ENCODE measurements around the gene SLC16A3. TPM values are rescaled to one million over a fixed set of nuclear protein-coding genes. Genes with fewer than 3 reads are reported as not detected.

SLC16A3 gene
- total and polyA plus RNA-seq, 2 donors (not counting 3 experiments of a cell fraction or from before 2014, with no cell fraction given) = 95.9 to 171 TPM

DNA sequence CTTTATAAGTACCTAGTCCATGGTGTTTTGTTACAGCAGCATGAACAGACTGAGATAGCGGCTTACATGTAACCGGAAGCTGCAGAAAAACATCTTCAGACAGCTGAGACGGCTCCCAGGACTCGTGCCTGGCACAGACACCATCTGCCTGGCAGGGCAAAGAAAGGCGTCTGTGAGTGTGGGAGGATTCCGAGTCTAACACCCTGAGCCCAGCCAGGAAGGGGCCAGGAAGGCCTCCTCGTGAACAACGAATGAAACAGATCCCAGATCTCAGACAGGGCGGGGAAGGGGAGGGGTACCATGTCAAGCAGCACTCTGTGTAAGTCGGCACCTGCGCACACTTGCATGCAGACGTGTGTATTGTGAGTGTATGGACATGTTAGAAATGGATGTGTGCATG lies 49.0 kb downstream of the SLC16A3 start:
- BruUV-seq (replicated peaks) = no TSS peak
- dilution Hi-C loops (cut with MboI; ENCODE audit: extremely low pct_ligation_motif_present, low sequenced_read_pairs) (no loop called here), intact Hi-C loops (cut with micrococcal nuclease) (no loop called here)
- Histone ChIP-seq H3K4me1 (ENCODE audit: control insufficient read depth, extremely low read depth, insufficient read depth, low read length) (peaks cover 12% of the 10 kb centered on the region), H3K4me3 (replicated peaks in 1 of 3; ENCODE audit: insufficient read depth in 1 of 3, low read depth in 1 of 3, low read length in 3 of 3) (no peak overlapping the region), H3K9me3 (replicated peaks; ENCODE audit: control insufficient read depth, insufficient read depth, low read length) (no peaks in the 10 kb centered on the region), H3K9ac (replicated peaks; ENCODE audit: extremely low read depth, insufficient read depth, low read length) (no peak overlapping the region), H2AFZ (ENCODE audit: low read depth, low read length) (no peak overlapping the region), H3K79me2 (ENCODE audit: control insufficient read depth, insufficient read depth, low read length) (peaks cover 4% of the 10 kb centered on the region), H3K9me1 (replicated peaks; ENCODE audit: control insufficient read depth, extremely low read depth, insufficient read depth, low read length) (no peaks in the 10 kb centered on the region), H3K27ac (ENCODE audit: insufficient read depth, low read depth, low read length) (no peak overlapping the region), H3K36me3 (ENCODE audit: control insufficient read depth in 2 of 2, extremely low read depth in 1 of 2, insufficient read depth in 2 of 2, low read length in 2 of 2) (no peaks in the 10 kb centered on the region), H4K20me1 (replicated peaks; ENCODE audit: control insufficient read depth, extremely low read depth, insufficient read depth, low read length) (no peaks in the 10 kb centered on the region), H3K27me3 (ENCODE audit: control insufficient read depth in 2 of 2, insufficient read depth in 2 of 2, low read length in 2 of 2) (no peaks in the 10 kb centered on the region), H3K4me2 (ENCODE audit: insufficient read depth, low read length) (no peak overlapping the region)
- FAIRE-seq (no peak), DNase-seq (ENCODE audit: low read depth, low spot score) (no peak)
- TF ChIP-seq EZH2 (IDR thresholded peaks at IDR 0.05; ENCODE audit: borderline replicate concordance, low read depth, low read length, severe bottlenecking) (no peak), JUN (IDR thresholded peaks at IDR 0.05; ENCODE audit: borderline replicate concordance, insufficient read depth, insufficient read length, low read depth) (no peak), FOS (IDR thresholded peaks at IDR 0.05; ENCODE audit: borderline replicate concordance, insufficient read depth, low read length) (no peak), POLR2AphosphoS5 (IDR thresholded peaks at IDR 0.05; ENCODE audit: insufficient read depth, low read depth, low read length) (no peak), GATA2 (IDR thresholded peaks at IDR 0.05; ENCODE audit: insufficient read depth, insufficient read length, low read depth, low read length) (no peak), CTCF (IDR thresholded peaks at IDR 0.05; ENCODE audit: extremely low read depth in 1 of 2, insufficient read depth in 1 of 2, low read depth in 1 of 2, low read length in 2 of 2) (no peak), POLR2A (IDR thresholded peaks at IDR 0.05; ENCODE audit: low read depth, low read length) (no peak), MYC (IDR thresholded peaks at IDR 0.05; ENCODE audit: low read depth, low read length) (no peak)
- TF ChIP-seq, protein P1, sequence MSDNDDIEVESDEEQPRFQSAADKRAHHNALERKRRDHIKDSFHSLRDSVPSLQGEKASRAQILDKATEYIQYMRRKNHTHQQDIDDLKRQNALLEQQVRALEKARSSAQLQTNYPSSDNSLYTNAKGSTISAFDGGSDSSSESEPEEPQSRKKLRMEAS (IDR thresholded peaks at IDR 0.05; ENCODE audit: insufficient read depth, insufficient read length) = no peak
- CTCF ChIA-PET = no interaction called here
- POLR2A ChIA-PET = no interaction called here
